NT2/D1 (cell line): ENCODE results near the gene APP.

Source experiments
- SUZ12 ChIP-seq: IDR thresholded peaks from 2 replicates; pipeline ENCODE4 v1.6.1; 2011; ENCODE audit not compliant: insufficient read length, insufficient read depth; ENCODE audit errors: extremely low read depth
- YY1 ChIP-seq: IDR thresholded peaks from 2 replicates; pipeline ENCODE4 v1.6.1; 2011; ENCODE audit not compliant: insufficient read length, insufficient read depth
- ZNF274 ChIP-seq: IDR thresholded peaks from 2 replicates; pipeline ENCODE4 v1.6.1; 2011; ENCODE audit warnings: mild to moderate bottlenecking, low read depth, low read length

- TF ChIP-seq SUZ12 (no peak), ZNF274 (no peak), YY1 (no peak)
These were observed 49.7 kb downstream of the APP start for GRCh38 chr21:26120828-26121227.
